DMS79 (cell line): ENCODE results near the gene EEF1A1.
"Not testable (repeated sequence)": the region's sequence is repeated elsewhere in the genome, so short reads cannot be mapped to it uniquely, and the experiment has no call there.

Experiments
- DNase-seq: peaks from one replicate; lab custom pipeline; 2025; lab: John Stamatoyannopoulos, UW

Gene EEF1A1

GRCh38 chr6:73537677-73538076 is 16.8 kb upstream of the EEF1A1 start:
- no peak for DNase-seq

- DNase-seq, result no peak
Observed at GRCh38 chr6:73534628-73535027, 13.8 kb upstream of the EEF1A1 start.

GRCh38 chr6:73532293-73532692 is 11.5 kb upstream of the EEF1A1 start:
- DNase-seq, result no peak

- DNase-seq, result no peak
Observed at GRCh38 chr6:73528897-73529296, 8.1 kb upstream of the EEF1A1 start.

- DNase-seq, result no peak
Observed at GRCh38 chr6:73525546-73526330, 4.9 kb upstream of the EEF1A1 start.

GRCh38 chr6:73523434-73524123 is 2.7 kb upstream of the EEF1A1 start:
- DNase-seq, result peak; percentile 76

GRCh38 chr6:73521351-73521985 is 636 bp upstream of the EEF1A1 start:
- DNase-seq, result no peak

- DNase-seq, result peak; percentile 35
Observed at GRCh38 chr6:73519926-73520687, 725 bp downstream of the EEF1A1 start.

GRCh38 chr6:73518982-73519881 is 1.6 kb downstream of the EEF1A1 start:
- DNase-seq, result not testable (repeated sequence)

GRCh38 chr6:73518100-73518981 is 2.5 kb downstream of the EEF1A1 start:
- not testable (repeated sequence) for DNase-seq

- DNase-seq, result no peak
Observed at GRCh38 chr6:73516514-73517489, 4.0 kb downstream of the EEF1A1 start.

GRCh38 chr6:73515204-73515655 is 5.6 kb downstream of the EEF1A1 start:
- no peak for DNase-seq

GRCh38 chr6:73514746-73515110 is 6.1 kb downstream of the EEF1A1 start:
- DNase-seq, result no peak

- no peak for DNase-seq
Observed at GRCh38 chr6:73513496-73513854, 7.4 kb downstream of the EEF1A1 start.

GRCh38 chr6:73511796-73512195 is 9.0 kb downstream of the EEF1A1 start:
- no peak for DNase-seq

- DNase-seq, result no peak
Observed at GRCh38 chr6:73509851-73510250, 11.0 kb downstream of the EEF1A1 start.

- DNase-seq, result no peak
Observed at GRCh38 chr6:73508776-73509175, 12.1 kb downstream of the EEF1A1 start.

- DNase-seq, result no peak
Observed at GRCh38 chr6:73506246-73506645, 14.6 kb downstream of the EEF1A1 start.

- DNase-seq, result not testable (repeated sequence)
Observed at GRCh38 chr6:73505705-73506104, 15.1 kb downstream of the EEF1A1 start.
